Measurements from ENCODE around the gene SBK1.

DNA sequence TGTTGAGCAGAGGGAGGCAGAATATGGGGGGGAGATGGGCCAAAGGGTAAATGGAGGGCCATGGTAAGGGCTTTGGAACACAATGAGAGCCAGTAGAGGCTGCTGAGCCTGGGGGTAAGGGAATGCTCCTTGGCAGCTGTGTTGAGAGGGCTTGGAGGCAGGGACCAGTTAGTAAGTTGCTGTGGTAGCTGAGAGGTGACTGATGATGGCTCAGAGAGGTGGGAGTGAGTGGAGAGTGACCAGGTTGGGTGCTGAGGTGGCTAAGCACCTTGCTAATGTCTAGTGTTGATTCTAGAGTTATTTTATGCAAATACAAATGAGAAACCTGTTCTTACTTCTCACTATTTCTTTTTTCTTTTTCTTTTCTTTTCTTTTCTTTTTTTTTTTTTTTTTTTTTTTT is 10.8 kb downstream of the SBK1 start:
- TF ChIP-seq, protein P1, sequence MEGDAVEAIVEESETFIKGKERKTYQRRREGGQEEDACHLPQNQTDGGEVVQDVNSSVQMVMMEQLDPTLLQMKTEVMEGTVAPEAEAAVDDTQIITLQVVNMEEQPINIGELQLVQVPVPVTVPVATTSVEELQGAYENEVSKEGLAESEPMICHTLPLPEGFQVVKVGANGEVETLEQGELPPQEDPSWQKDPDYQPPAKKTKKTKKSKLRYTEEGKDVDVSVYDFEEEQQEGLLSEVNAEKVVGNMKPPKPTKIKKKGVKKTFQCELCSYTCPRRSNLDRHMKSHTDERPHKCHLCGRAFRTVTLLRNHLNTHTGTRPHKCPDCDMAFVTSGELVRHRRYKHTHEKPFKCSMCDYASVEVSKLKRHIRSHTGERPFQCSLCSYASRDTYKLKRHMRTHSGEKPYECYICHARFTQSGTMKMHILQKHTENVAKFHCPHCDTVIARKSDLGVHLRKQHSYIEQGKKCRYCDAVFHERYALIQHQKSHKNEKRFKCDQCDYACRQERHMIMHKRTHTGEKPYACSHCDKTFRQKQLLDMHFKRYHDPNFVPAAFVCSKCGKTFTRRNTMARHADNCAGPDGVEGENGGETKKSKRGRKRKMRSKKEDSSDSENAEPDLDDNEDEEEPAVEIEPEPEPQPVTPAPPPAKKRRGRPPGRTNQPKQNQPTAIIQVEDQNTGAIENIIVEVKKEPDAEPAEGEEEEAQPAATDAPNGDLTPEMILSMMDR (conservative IDR thresholded peaks at IDR 0.05 in 1 of 2, IDR thresholded peaks at IDR 0.05 in 1 of 2; ENCODE audit: low read depth in 1 of 2, low read length in 2 of 2): no peak
- no peak for TF ChIP-seq EZH2 (IDR thresholded peaks at IDR 0.05; ENCODE audit: low read length, missing control alignments)

Measured in fibroblast of lung (primary cell).